Sigmoid colon (tissue), 7 donors: ENCODE data around the gene SCPEP1. TPM values are rescaled to one million over a fixed set of nuclear protein-coding genes. Genes with fewer than 3 reads are reported as not detected.

ENCODE experiments used
- DNase-seq: peaks from one replicate; pipeline ENCODE4 v3.0.0-alpha.2; 2019
- H3K27ac ChIP-seq, 4 donors: fragments of 200-600 bp; sonication (generic); one replicate each; pipeline ENCODE4 v1.5.1; 2016 to 2019; ENCODE audit warnings: mild to moderate bottlenecking in 1 of 4
- H3K27me3 ChIP-seq, 3 donors: fragments of 200-600 bp; sonication (generic); one replicate each; pipeline ENCODE4 v1.5.1; 2019; ENCODE audit warnings: mild to moderate bottlenecking in 1 of 3
- H3K36me3 ChIP-seq, 4 donors: fragments of 200-600 bp; sonication (generic); one replicate each; pipeline ENCODE4 v1.5.1; 2016 to 2019
- H3K4me1 ChIP-seq, 4 donors: fragments of 200-600 bp; sonication (generic); one replicate each; pipeline ENCODE4 v1.5.1; 2017 to 2019
- H3K4me3 ChIP-seq, 4 donors: fragments of 200-600 bp; sonication (generic); one replicate each; pipeline ENCODE4 v1.5.1; 2017 to 2019; ENCODE audit warnings: mild to moderate bottlenecking in 2 of 4, moderate library complexity in 1 of 4
- H3K9me3 ChIP-seq, 4 donors: fragments of 200-600 bp in 3 of 4; sonication (generic) in 3 of 4; one replicate each; pipeline versions ENCODE4 v1.5.1 to v1.6.1; 2013 to 2019
- EP300 ChIP-seq, 4 donors: sonication (generic); formaldehyde crosslinking; IDR thresholded peaks; one replicate each; pipeline ENCODE4 v1.6.1; 2017; ENCODE audit warnings: antibody characterized with exemption in 4 of 4
- POLR2A ChIP-seq, 2 donors: fragments of 450-650 bp; IDR thresholded peaks; one replicate each; pipeline ENCODE4 v1.6.1; 2016; ENCODE audit warnings: antibody characterized with exemption in 2 of 2, mild to moderate bottlenecking in 2 of 2, moderate library complexity in 2 of 2
- POLR2AphosphoS5 ChIP-seq, 4 donors: sonication (generic); formaldehyde crosslinking; IDR thresholded peaks; one replicate each; pipeline ENCODE4 v1.6.1; 2017; ENCODE audit warnings: antibody characterized with exemption in 4 of 4
- WGBS, 2 donors: extraction: QIAGEN DNeasy Blood & Tissue Kit; methylation state at CpG; one replicate each; pipeline ENCODE4 v1.1.7; 2013; 5-methylcytosine and 5-hydroxymethylcytosine counted together
- intact Hi-C: fragments of 100-400 bp; cut with DNase I; formaldehyde crosslinking; loops from one replicate; pipeline ENCODE4 v1.15.1; 2023
- polyA plus RNA-seq, 3 donors: library from polyadenylated mRNA; stranded (reverse); fragments of 200-250 nt; gene quantifications; one replicate each; pipeline ENCODE4 v1.2.3, GENCODE V29; 2013
- total RNA-seq, 4 donors: library from RNA; depleted of rRNA; stranded (reverse); fragments of >200 nt; gene quantifications; one replicate each; pipeline ENCODE4 v1.1.0, GENCODE V29; 2016
- TF ChIP-seq, protein P1 (sequence below), 4 experiments: fragments of 450-650 bp in 3 of 4; fragments of 200-600 bp in 1 of 4; IDR thresholded peaks; one replicate each; pipeline ENCODE4 v1.5.1; 2016 to 2019; ENCODE audit warnings: antibody characterized with exemption in 4 of 4, mild to moderate bottlenecking in 3 of 4, moderate library complexity in 2 of 4
- donor health status: healthy with polysubstance abuse.
- donor health status: Bipolar disorder and iron deficiency.
- donor health status: healthy.

SCPEP1 gene
- total and polyA plus RNA-seq, 7 donors = 19.8 to 141 (median 77.8) TPM

DNA sequence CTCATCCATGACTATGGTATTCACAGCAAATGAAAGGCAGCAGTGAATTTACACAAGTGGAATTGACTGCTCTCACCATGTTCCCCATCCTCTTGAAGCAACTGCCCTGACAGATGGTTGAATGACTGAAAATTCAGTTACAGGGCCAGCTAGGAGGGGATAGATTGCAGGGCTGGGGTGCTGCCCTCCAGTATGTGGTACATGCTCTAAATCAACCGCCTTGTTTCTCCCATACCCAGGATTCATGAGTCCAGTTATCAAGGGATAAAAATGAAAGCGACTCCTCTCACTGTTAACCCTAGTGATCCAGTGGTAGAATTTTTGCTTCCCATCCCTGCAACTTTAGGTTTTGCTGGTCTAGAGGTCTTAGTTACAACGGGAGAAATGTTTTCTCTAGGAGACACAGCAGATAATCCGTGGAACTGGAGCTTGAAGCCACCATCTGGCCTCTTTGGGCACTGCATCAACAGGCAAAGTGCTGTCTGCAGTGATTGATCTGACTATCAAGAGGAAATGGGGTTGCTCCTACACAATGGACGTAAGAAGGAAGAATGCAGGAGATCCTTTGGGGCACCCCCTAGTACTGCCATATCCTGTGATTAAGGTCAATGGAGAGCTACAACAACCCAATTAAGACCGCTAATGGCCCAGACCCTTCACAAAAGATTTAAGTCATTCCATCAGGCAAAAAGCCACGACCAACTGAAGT is 32.0 kb downstream of the SCPEP1 start:
- Histone ChIP-seq H3K36me3 (peaks cover 0 to 21% (median 4%) of the 10 kb centered on the region in 4 donors), H3K27me3 (no peaks in the 10 kb centered on the region), H3K4me3 (no peak overlapping the region), H3K4me1 (peaks cover 0 to 15% (median 10%) of the 10 kb centered on the region in 4 donors), H3K27ac (no peak overlapping the region), H3K9me3 (no peaks in the 10 kb centered on the region)
- WGBS, 2 donors = 34 to 39% methylated on average over 7 of the region's 7 CpGs
- intact Hi-C loops = no loop called here
- DNase-seq = no peak
- TF ChIP-seq, protein P1, sequence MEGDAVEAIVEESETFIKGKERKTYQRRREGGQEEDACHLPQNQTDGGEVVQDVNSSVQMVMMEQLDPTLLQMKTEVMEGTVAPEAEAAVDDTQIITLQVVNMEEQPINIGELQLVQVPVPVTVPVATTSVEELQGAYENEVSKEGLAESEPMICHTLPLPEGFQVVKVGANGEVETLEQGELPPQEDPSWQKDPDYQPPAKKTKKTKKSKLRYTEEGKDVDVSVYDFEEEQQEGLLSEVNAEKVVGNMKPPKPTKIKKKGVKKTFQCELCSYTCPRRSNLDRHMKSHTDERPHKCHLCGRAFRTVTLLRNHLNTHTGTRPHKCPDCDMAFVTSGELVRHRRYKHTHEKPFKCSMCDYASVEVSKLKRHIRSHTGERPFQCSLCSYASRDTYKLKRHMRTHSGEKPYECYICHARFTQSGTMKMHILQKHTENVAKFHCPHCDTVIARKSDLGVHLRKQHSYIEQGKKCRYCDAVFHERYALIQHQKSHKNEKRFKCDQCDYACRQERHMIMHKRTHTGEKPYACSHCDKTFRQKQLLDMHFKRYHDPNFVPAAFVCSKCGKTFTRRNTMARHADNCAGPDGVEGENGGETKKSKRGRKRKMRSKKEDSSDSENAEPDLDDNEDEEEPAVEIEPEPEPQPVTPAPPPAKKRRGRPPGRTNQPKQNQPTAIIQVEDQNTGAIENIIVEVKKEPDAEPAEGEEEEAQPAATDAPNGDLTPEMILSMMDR (IDR thresholded peaks at IDR 0.05) = peak; percentile 44 to 58 (median 52)
- no peak for TF ChIP-seq EP300 (IDR thresholded peaks at IDR 0.05)

DNA sequence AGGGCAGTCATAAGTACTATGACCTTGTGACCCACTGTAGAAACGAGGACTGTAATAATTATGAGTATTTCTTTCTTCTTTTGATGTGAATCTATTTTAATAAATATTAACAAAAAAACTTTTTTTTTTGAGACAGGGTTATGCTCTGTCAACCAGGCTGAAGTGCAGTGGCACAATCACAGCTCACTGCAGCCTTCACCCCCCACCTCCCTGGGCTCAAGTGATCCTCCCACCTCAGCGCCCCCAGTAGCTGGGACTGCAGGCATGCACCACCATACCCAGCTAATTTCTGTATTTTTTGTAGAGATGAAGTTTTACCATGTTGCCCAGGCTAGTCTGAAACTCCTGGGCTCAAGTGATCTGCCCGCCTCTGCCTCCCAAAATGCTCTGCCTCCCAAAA is 32.6 kb downstream of the SCPEP1 start:
- WGBS, 2 donors = 60 to 65% methylated on average over 3 of the region's 3 CpGs
- no peak for TF ChIP-seq POLR2A (IDR thresholded peaks at IDR 0.05)
- TF ChIP-seq, protein P1 (IDR thresholded peaks at IDR 0.05) = no peak
- TF ChIP-seq EP300 (IDR thresholded peaks at IDR 0.05) = no peak
- no peak for TF ChIP-seq POLR2AphosphoS5 (IDR thresholded peaks at IDR 0.05)
- DNase-seq = no peak
- Histone ChIP-seq H3K36me3 (peaks cover 0 to 20% (median 4%) of the 10 kb centered on the region in 4 donors), H3K27ac (no peak overlapping the region), H3K27me3 (no peaks in the 10 kb centered on the region), H3K4me3 (no peak overlapping the region), H3K9me3 (no peaks in the 10 kb centered on the region), H3K4me1 (peaks cover 0 to 15% (median 10%) of the 10 kb centered on the region in 4 donors)
- intact Hi-C loops = no loop called here

DNA sequence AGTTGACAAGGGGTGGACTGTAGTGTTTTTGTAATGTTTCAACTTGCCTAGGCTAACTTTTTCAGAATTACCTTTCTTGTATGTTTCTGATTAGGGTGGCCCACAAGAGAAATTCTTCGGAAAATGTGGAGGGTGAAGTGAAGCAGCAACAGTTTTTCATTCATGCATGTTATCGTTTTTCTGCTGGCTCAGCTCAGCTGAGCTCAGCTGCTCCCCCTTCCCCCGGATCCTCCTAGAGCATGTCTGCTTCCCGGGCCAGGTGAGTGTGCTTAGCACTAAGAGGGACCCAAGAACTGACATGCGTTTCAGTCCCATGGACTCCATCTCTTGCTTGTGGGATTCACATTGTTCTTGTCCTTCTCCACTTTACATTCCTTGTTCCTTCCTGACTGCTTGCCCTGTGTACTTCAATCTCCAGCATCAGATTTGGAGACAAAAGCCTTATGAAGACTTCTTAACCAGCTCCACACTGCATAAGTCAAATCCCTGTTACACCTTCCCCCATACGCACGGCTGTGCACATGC is 33.6 kb downstream of the SCPEP1 start:
- no peaks in the 10 kb centered on the region for H3K9me3 ChIP-seq
- TF ChIP-seq POLR2A (IDR thresholded peaks at IDR 0.05) (no peak), EP300 (IDR thresholded peaks at IDR 0.05) (no peak), POLR2AphosphoS5 (IDR thresholded peaks at IDR 0.05) (no peak)
- TF ChIP-seq, protein P1 (IDR thresholded peaks at IDR 0.05) = no peak
- peaks cover 0 to 9% (median 0%) of the 10 kb centered on the region in 4 donors for H3K36me3 ChIP-seq
- 88 to 92% methylated on average over 7 of the region's 7 CpGs for WGBS, 2 donors
- no peak overlapping the region for H3K27ac ChIP-seq
- DNase-seq = no peak
- H3K4me3 ChIP-seq = no peak overlapping the region
- intact Hi-C loops = no loop called here
- H3K27me3 ChIP-seq = no peaks in the 10 kb centered on the region
- H3K4me1 ChIP-seq = peaks cover 0 to 16% (median 10%) of the 10 kb centered on the region in 4 donors

DNA sequence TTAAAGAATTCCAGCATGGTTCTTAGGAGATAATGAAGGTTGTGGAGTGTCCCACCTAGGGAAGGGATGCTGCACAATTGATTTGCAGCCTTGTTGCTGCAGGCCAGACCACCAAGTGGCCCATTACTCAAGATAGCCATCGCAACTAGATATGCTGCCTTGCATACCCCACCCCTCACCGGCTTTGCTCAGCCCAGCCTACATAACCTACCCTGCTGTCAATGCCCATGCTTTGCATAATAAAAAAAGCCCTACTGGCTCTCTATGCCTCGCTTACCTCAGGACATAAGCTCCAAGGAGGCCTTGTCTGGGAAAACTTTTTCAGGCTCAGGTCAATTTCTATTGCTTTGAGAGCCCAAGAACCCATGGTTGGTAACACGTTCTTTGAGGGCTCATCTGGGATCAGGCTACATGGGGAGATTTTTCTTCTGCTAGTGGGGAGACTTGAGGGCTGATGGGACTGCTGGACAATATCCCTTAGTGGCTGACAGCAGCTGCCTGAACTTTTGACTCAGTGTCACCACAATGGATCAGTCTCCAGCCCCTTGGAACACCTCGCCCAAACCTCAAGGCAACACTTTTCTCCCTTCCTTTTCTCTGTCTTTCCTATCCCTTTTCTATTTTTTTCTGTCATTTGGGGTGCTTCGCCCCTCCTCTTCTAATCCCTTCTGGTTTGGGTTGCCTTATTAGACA is 38.3 kb downstream of the SCPEP1 start:
- TF ChIP-seq POLR2AphosphoS5 (IDR thresholded peaks at IDR 0.05) = no peak
- TF ChIP-seq POLR2A (IDR thresholded peaks at IDR 0.05) = no peak
- TF ChIP-seq, protein P1 (IDR thresholded peaks at IDR 0.05) = no peak
- no peak for TF ChIP-seq EP300 (IDR thresholded peaks at IDR 0.05)
- DNase-seq = no peak
- Histone ChIP-seq H3K27ac (peak overlapping the region in 1 of 4 donors; percentile 59), H3K36me3 (no peaks in the 10 kb centered on the region), H3K9me3 (no peaks in the 10 kb centered on the region), H3K4me1 (peaks cover 0 to 10% (median 0%) of the 10 kb centered on the region in 4 donors), H3K27me3 (no peaks in the 10 kb centered on the region), H3K4me3 (no peak overlapping the region)
- intact Hi-C loops = no loop called here
- WGBS, 2 donors = 91 to 93% methylated on average over 6 of the region's 6 CpGs
